SU-DHL-6 (cell line): ENCODE results near the gene ZNF488.
A peak's percentile ranks its signal among the peaks of the same experiment; 100 is the strongest.

Experiments
- H2AFZ ChIP-seq: fragments of 200-600 bp; sonication (generic); 2 replicates; pipeline ENCODE4 v1.6.1; 2014; ENCODE audit warnings: low read depth, mild to moderate bottlenecking, moderate library complexity, mixed read lengths, antibody characterized with exemption, low read length; ENCODE audit not compliant: severe bottlenecking
- H3F3A ChIP-seq: fragments of 200-600 bp; shearing (Covaris generic); 2 replicates; pipeline ENCODE4 v1.6.0; 2016; ENCODE audit warnings: antibody characterized with exemption, mild to moderate bottlenecking; ENCODE audit not compliant: insufficient read depth
- H3K27ac ChIP-seq: fragments of 200-600 bp; sonication (generic); 2 replicates; pipeline ENCODE4 v1.5.1; 2016; ENCODE audit warnings: low read depth, mild to moderate bottlenecking, low read length, moderate library complexity, mixed read lengths
- H3K27me3 ChIP-seq: fragments of 200-600 bp; sonication (generic), shearing (Covaris generic); 2 replicates; pipeline ENCODE4 v1.6.0; 2014; ENCODE audit warnings: mild to moderate bottlenecking, low read length
- H3K36me3 ChIP-seq: fragments of 200-600 bp; sonication (generic); 2 replicates; pipeline ENCODE4 v1.6.1; 2014; ENCODE audit warnings: mild to moderate bottlenecking, low read length, mixed read lengths
- H3K4me2 ChIP-seq: fragments of 300-600, 200-600 bp; shearing (Covaris generic), sonication (generic); 2 replicates; pipeline ENCODE4 v1.6.0; 2014; ENCODE audit warnings: low read length, low read depth, mild to moderate bottlenecking; ENCODE audit not compliant: poor library complexity, severe bottlenecking
- H3K4me3 ChIP-seq: fragments of 200-600 bp; sonication (generic); 2 replicates; pipeline ENCODE4 v1.5.1; 2014; ENCODE audit warnings: antibody characterized with exemption, low read length, mild to moderate bottlenecking, mixed read lengths; ENCODE audit not compliant: insufficient read depth, poor library complexity, severe bottlenecking
- H3K79me2 ChIP-seq: fragments of 200-600 bp; sonication (generic); 2 replicates; pipeline ENCODE4 v1.6.1; 2014; ENCODE audit warnings: mild to moderate bottlenecking, low read length, moderate library complexity; ENCODE audit not compliant: insufficient read depth
- H3K9ac ChIP-seq: fragments of 200-600 bp; sonication (generic); 2 replicates; pipeline ENCODE4 v1.7.0; 2014; ENCODE audit warnings: mild to moderate bottlenecking, low read length
- H3K9me2 ChIP-seq: fragments of 200-600 bp; sonication (generic); replicated peaks from 2 replicates; pipeline ENCODE4 v1.6.1; 2014; ENCODE audit warnings: low read length; ENCODE audit not compliant: insufficient read depth
- H3K9me3 ChIP-seq: fragments of 200-600 bp; sonication (generic); 2 replicates; pipeline ENCODE4 v1.6.1; 2014; ENCODE audit warnings: low read length, mixed read lengths; ENCODE audit not compliant: insufficient read depth
- H4K20me1 ChIP-seq: fragments of 200-600 bp; sonication (generic); 2 replicates; pipeline ENCODE4 v1.6.1; 2014; ENCODE audit warnings: low read depth, mild to moderate bottlenecking, antibody characterized with exemption, low read length, moderate library complexity, mixed read lengths
- EZH2phosphoT487 ChIP-seq: fragments of 200-600 bp; sonication (generic), shearing (Covaris generic); conservative IDR thresholded peaks from 2 replicates; pipeline ENCODE4 v1.6.1; 2018; ENCODE audit warnings: mild to moderate bottlenecking, antibody characterized with exemption, low read length, moderate library complexity, mixed read lengths
- TF ChIP-seq, protein P1 (sequence below): fragments of 200-600 bp; sonication (generic); IDR thresholded peaks from one replicate; pipeline ENCODE4 v1.5.1; 2017; ENCODE audit warnings: antibody characterized with exemption, mild to moderate bottlenecking, low read length, moderate library complexity; ENCODE audit not compliant: insufficient read depth, poor library complexity, severe bottlenecking

ZNF488 gene, protein sequence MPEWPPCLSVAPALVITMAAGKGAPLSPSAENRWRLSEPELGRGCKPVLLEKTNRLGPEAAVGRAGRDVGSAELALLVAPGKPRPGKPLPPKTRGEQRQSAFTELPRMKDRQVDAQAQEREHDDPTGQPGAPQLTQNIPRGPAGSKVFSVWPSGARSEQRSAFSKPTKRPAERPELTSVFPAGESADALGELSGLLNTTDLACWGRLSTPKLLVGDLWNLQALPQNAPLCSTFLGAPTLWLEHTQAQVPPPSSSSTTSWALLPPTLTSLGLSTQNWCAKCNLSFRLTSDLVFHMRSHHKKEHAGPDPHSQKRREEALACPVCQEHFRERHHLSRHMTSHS

DNA sequence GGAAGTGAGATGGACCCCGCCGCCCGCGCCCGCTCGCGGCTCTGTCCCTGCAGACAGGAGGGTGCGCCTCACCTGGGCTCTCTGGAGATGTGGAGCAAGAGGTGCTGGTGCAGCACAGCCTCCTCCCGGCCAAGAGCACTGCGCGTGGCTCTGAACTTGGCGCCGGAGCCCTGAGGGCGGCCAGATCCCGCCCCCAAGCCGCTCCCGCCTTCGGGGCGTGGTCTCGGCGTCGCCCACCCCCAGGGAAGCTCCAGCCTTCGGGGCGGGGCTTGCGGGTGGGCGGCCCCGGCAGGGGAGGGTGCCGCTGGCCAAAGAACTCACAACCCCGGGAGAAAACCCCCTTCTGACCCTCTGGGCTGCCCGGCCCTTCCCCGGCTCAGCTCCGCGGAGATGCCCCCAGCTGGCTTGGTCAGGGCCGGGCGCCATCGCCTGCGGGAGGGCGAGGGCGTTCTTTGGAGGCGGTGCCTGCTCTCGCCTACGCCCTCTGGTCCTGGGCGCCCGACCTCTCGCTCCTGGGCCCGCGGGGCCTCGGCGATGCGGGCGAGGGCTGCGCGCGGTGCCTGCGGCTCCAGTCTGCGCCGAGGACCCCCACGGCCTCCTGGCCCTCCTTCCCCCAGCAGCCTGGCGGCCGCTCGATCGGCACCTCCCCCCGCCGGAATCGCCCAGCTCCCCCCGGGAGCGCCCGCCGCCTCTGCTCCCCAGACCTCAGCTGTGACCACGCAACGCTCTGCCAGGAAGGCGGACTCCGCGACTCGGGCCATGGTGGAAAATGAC is at the start of gene ZNF488:
ZNF488 (minus strand) TSS at position 146 of the 774 bp plus-strand sequence. CDS start 15,464 bp downstream, outside the sequence.
- Histone ChIP-seq H3K27me3 (no peaks in the 10 kb centered on the region), H3K27ac (no peak within 1 kb of the TSS), H3K4me3 (peak within 1 kb of the TSS; percentile 76), H4K20me1 (no peaks in the 10 kb centered on the region), H3K9ac (peak within 1 kb of the TSS; percentile 62), H3K9me2 (no peaks in the 10 kb centered on the region), H2AFZ (peak within 1 kb of the TSS; percentile 99), H3K4me2 (peak within 1 kb of the TSS; percentile 80), H3K79me2 (no peaks in the 10 kb centered on the region), H3F3A (no peaks in the 10 kb centered on the region), H3K36me3 (no peaks in the 10 kb centered on the region), H3K9me3 (no peaks in the 10 kb centered on the region)
- no peak for TF ChIP-seq EZH2phosphoT487
- TF ChIP-seq, protein P1, sequence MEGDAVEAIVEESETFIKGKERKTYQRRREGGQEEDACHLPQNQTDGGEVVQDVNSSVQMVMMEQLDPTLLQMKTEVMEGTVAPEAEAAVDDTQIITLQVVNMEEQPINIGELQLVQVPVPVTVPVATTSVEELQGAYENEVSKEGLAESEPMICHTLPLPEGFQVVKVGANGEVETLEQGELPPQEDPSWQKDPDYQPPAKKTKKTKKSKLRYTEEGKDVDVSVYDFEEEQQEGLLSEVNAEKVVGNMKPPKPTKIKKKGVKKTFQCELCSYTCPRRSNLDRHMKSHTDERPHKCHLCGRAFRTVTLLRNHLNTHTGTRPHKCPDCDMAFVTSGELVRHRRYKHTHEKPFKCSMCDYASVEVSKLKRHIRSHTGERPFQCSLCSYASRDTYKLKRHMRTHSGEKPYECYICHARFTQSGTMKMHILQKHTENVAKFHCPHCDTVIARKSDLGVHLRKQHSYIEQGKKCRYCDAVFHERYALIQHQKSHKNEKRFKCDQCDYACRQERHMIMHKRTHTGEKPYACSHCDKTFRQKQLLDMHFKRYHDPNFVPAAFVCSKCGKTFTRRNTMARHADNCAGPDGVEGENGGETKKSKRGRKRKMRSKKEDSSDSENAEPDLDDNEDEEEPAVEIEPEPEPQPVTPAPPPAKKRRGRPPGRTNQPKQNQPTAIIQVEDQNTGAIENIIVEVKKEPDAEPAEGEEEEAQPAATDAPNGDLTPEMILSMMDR = no peak

DNA sequence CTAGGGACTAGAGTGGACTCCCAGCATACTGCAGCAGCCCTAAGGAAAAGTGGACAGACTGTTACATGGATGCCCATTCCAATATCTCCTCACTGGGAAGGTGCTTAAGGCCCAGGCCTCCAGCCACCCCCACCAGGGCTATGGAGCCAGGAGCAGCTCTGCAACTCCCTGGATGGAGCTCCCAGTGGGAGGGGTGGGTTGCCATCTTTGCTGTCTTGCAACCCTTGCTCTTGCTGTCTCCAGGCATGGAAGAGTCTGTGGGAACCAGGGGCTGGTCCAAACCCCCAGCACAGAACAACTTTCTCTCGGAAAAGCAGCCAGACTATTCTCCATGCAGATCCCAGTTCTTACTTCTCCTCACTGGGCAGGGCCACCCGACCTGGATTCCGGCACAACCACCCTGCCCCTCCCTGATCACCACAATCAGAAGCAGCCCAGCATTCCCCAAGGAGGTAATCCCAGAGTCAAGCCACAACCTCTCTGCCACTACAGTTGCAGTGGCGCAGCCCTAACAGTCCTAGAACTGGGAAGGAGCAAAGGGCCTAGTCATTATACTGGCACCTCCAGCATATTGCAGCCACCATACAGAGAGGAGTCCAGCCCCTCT is 41.8 kb upstream of the ZNF488 start:
- no peaks in the 10 kb centered on the region for H3K79me2 ChIP-seq
- H3K9me2 ChIP-seq = no peaks in the 10 kb centered on the region

DNA sequence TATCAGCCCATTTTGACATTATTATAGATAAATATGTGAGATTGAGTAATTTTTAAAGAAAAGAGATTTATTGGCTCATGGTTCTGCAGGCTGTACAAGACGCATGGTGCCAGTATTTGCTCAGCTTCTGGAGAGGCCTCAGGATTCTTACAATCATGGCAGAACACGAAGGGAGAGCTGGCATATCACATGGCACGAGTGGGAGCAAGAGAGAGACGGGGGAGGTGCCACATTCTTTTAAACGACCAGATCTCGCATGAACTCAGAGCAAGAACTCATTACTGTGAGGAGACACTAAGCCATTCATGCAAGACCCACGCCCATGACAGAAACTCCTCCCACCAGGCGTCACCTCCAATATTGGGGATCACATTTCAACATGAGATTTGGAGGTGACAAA is 40.1 kb upstream of the ZNF488 start:
- H3K27me3 ChIP-seq = no peaks in the 10 kb centered on the region

More for the DNA sequence above, 41.8 kb upstream of the ZNF488 start:
- Histone ChIP-seq H2AFZ (no peak overlapping the region), H3K4me2 (no peak overlapping the region), H3K4me3 (no peak overlapping the region), H3K9me3 (no peaks in the 10 kb centered on the region), H3K27me3 (no peaks in the 10 kb centered on the region), H3K27ac (no peak overlapping the region), H3F3A (no peaks in the 10 kb centered on the region), H3K9ac (no peak overlapping the region), H3K36me3 (no peaks in the 10 kb centered on the region), H4K20me1 (no peaks in the 10 kb centered on the region)
- TF ChIP-seq, protein P1 = no peak
- no peak for TF ChIP-seq EZH2phosphoT487

More for the DNA sequence above, 40.1 kb upstream of the ZNF488 start:
- TF ChIP-seq EZH2phosphoT487 = no peak
- TF ChIP-seq, protein P1 = no peak
- H3K9ac ChIP-seq = no peak overlapping the region
- no peaks in the 10 kb centered on the region for H3K9me3 ChIP-seq
- H3K4me3 ChIP-seq = no peak overlapping the region
- H3K4me2 ChIP-seq = no peak overlapping the region
- no peaks in the 10 kb centered on the region for H3K36me3 ChIP-seq
- H3F3A ChIP-seq = no peaks in the 10 kb centered on the region
- no peaks in the 10 kb centered on the region for H3K79me2 ChIP-seq
- H3K27ac ChIP-seq = no peak overlapping the region
- H2AFZ ChIP-seq = no peak overlapping the region
- no peaks in the 10 kb centered on the region for H3K9me2 ChIP-seq
- no peaks in the 10 kb centered on the region for H4K20me1 ChIP-seq
